A673 (cell line): ENCODE results near the gene ABR.

Source experiments
- CTCF ChIP-seq: fragments of 300-800, 200-600 bp; sonication (generic); conservative IDR thresholded peaks from 2 replicates; pipeline ENCODE4 v1.5.1; 2017; ENCODE audit warnings: low read depth, mild to moderate bottlenecking, antibody characterized with exemption, low read length, moderate library complexity, mixed read lengths
- EZH2 ChIP-seq: fragments of 200-600 bp; sonication (generic); IDR thresholded peaks from 2 replicates; pipeline ENCODE4 v1.6.1; 2017; ENCODE audit warnings: borderline replicate concordance, low read depth, mild to moderate bottlenecking, mixed read lengths, antibody characterized with exemption, low read length; ENCODE audit not compliant: poor library complexity, severe bottlenecking

- no peak for TF ChIP-seq CTCF
- no peak for TF ChIP-seq EZH2
Measured at GRCh38 chr17:1049446-1050225, 130.1 kb downstream of the ABR start.
